Stimulated activated CD4-positive, alpha-beta T cell treated with anti-CD3 and anti-CD28 coated beads, Interleukin-12 subunit alpha, Interleukin-12 subunit beta, amount 100 ng/mL, for 4 hours (primary cell): ENCODE measurements around the gene SLC44A5.
"Not testable (repeated sequence)": the region's sequence is repeated elsewhere in the genome, so short reads cannot be mapped to it uniquely, and the experiment has no call there.

Source experiments
- DNase-seq: peaks from one replicate; pipeline ENCODE4 v3.0.0-alpha.2; 2020

SLC44A5 gene

DNA sequence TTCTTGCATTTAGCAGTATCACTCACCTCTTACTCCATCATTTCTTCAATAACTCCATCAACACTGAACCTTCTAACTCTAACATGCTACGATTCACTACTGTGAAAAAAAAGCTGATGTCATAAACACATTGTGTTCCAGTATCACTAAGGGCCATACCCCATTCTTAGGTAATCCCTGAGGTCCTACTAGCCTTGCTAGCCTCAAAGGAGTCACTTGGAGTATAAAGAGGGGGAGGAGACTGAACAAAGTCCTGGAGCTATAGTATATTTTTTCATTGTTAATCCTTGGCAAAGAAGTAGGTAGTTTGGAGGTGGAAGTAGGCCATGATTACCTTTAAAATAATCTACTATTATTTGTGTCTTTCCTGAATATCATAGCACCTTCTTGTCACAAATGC, at the start of gene SLC44A5:
TSS of gene SLC44A5 (minus strand) at position 101 of the 400 bp plus-strand sequence. CDS start 69,667 bp downstream, outside the sequence.
- DNase-seq = no peak

DNA sequence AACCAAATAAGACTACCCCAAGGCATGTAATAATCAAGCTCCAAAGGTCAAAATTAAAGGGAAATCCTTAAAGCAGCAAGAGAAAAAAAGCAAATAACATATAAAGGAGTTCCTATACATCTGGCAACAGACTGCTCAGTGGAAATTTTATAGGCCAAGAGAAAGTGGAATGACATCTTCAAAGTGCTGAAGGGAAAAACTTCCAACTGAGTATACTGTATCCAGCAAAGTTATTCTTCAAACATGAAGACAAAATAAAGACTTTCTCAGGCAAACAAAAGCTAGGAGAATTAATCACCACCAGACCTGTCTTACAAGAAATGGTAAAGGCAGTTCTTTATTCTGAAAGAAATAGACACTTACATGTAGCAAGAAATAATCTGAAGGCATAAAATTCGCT, 45.0 kb upstream of the SLC44A5 start:
- DNase-seq = no peak

DNA sequence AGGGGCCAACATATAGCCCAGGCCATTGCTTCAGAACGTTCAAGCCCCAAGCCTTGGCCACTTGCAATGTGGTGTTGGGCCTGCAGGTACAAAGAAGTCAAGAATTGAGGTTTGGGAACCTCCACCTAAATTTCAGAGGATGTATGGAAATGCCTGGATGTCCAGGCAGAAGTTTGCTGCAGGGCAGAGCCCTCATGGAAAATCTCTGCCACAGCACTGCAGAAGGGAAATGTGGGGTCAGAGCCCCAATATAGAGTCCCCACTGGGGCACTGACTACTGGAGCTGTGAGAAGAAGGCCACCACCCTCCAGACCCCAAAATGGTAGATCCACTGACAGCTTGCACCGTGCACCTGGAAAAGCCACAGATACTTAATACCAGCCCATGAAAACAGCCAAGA, 36.3 kb upstream of the SLC44A5 start:
- DNase-seq = not testable (repeated sequence)

DNA sequence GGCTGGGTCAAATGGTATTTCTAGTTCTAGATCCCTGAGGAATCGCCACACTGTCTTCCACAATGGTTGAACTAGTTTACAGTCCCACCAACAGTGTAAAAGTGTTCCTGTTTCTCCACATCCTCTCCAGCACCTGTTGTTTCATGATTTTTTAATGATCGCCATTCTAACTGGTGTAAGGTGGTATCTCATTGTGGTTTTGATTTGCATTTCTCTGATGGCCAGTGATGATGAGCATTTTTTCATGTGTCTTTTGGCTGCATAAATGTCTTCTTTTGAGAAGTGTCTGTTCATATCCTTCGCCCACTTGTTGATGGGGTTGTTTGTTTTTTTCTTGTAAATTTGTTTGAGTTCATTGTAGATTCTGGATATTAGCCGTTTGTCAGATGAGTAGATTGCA, 34.2 kb upstream of the SLC44A5 start:
- not testable (repeated sequence) for DNase-seq

DNA sequence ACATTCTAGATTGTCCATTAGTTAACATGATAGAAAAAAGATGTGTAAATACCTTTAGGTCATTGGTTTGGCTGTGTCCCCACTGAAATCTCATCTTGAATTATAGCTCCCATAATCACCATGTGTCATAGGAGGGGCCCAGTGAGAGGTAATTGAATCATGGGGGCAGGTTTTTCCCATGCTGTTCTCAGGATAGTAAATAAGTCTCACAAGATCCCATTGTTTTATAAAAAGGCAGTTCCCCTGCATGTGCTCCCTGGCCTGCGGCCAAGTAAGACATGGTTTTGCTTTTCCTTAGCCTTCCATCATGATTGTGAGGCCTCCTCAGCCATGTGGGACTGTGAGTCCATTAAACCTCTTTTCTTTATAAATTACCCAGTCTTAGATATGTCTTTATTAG, 32.5 kb upstream of the SLC44A5 start:
- DNase-seq = no peak

DNA sequence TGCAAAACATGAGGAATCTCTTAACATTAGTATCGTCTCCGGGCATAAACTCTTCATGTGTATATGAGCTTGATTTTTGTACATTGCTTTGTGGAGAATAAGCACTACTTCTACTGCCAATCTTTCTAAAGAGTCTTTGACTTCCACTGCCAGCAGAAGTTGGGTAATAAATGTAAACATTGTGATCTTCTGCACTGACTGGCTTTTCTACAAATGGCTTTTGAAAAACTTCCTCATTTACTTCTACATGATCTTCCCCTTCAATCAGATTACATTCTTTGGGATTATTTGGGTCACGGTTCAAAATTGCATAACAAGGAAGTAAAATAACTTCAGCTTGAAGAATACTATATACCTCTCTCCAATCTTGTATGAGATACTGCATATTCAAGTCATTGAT, 30.4 kb upstream of the SLC44A5 start:
- no peak for DNase-seq

DNA sequence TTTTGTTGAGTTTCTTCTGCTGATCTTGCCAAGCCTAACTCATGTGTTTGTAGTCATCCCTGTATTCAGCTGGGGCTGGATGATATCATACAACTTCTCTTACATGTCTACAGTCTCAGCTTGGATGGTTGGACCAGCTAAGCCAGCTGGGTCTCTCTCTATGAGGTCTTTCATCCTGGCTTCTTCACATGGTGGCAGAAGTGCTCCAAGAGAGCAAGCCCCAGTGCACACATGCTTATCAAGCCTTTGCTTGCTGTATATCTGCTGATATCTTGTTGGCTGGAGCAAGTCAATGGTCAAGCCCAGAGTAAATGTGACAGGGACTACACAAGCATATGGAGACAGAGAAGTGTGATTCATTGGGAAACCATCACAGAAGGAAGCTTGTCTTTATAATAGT, 29.2 kb upstream of the SLC44A5 start:
- DNase-seq = no peak

DNA sequence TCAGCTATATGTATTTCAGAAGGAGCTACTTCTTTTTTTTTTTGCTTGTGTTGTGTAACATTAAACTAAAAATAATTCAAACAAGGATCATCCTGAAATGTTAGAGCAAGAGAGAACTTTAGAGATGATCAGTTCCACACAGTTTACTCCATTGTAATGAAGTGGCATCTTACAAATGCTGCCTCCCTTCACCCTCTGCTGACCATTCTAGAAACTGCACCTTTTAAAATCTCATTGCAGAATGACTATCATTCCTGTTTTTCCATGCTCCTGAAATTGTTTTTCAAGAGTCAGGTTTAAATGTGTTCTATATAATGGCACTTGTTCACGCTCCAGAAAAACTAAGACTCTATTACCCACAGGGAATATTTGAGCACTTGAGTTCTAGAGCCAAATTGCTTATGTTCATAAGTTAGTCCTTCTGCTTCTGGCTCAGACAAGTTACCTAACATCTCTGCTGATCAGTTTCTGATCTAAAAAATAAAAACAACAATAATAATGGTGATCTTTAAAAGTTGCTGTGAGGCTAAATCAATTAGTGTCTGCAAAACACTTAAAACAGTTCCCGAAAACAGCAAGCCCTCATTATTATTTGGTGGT, 21.5 kb upstream of the SLC44A5 start:
- no peak for DNase-seq

DNA sequence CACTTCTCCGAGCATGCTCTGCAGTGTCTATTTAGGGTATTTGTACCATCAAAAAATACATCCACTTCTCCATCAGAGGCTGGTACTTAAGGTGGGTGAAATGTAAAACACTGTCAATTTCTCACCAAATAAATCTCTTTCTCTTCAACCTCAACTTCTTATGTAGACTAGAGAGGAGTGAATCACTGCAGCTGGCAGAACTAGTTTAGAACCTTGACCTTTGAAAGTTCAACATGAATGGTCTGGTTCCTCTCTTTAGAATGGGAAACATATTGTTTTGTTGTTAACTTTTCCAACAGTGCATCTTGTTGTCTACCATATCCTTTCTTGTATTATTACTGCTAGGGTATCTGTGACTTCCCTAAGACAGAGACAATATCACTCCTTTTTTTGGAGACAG, 20.1 kb upstream of the SLC44A5 start:
- DNase-seq = no peak

DNA sequence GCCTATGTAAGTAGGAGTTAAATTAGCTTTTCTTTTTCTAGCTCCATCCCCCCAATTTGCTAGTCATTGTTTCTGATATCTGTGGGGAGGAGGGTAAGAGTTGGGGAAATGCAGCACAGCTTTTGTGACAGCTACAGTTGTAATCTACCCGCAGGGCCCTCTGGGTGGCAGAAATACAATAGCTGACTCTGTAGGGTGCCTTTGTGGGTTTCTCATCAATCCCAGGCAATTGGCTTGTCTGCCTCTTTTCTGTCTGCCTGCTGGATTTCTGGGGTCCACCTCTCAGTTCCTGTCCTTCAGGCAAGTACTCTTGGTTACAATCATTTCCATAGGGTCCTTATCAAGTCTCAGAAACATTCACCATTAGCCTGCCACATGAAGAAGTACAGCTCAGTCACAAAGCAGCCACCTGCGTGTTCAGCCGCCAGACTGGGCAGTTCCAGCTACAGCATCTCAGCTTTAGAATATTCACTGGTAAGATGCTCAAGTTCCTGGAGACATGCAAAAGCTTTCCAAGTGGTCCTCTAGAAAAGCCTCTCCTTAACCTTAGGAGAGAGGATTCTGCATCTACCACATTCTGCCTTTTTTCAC, 19.2 kb upstream of the SLC44A5 start:
- DNase-seq = no peak

DNA sequence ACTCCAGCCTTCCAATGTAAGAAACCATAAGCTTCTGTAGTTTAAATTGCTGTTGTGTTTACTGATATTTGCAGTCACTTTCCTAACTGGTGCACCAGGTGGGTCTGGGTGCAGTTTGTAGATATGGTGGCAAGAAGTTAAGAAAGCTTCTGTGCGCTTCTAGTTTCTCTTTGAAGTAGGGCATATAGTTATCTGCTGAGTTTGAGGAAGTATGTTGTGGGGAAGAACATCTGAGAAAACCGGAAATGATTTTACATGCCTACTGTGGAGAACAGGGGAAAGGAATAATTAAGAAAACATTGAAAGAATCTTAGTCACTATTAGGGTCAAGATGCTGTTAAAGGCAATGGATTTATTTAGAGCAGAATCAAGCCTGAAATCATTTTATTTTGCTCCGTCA, 14.9 kb upstream of the SLC44A5 start:
- no peak for DNase-seq

DNA sequence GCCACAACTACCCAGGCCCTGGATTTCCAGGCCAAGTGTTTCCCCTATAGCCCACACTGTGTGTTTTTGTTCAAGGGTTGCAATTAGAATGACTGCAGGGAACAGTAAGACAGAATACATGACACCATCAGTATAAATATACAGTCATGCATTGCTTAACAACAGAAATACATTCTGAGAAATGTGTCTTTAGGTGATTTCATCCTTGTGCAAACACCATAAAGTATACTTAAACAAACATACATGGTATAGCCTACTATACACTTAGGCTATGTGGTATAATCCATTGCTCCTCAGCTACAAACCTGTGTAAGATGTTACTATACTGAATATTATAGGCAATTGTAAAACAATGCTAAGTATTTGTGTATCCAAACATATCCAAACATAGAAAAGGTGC, 7.5 kb upstream of the SLC44A5 start:
- no peak for DNase-seq

DNA sequence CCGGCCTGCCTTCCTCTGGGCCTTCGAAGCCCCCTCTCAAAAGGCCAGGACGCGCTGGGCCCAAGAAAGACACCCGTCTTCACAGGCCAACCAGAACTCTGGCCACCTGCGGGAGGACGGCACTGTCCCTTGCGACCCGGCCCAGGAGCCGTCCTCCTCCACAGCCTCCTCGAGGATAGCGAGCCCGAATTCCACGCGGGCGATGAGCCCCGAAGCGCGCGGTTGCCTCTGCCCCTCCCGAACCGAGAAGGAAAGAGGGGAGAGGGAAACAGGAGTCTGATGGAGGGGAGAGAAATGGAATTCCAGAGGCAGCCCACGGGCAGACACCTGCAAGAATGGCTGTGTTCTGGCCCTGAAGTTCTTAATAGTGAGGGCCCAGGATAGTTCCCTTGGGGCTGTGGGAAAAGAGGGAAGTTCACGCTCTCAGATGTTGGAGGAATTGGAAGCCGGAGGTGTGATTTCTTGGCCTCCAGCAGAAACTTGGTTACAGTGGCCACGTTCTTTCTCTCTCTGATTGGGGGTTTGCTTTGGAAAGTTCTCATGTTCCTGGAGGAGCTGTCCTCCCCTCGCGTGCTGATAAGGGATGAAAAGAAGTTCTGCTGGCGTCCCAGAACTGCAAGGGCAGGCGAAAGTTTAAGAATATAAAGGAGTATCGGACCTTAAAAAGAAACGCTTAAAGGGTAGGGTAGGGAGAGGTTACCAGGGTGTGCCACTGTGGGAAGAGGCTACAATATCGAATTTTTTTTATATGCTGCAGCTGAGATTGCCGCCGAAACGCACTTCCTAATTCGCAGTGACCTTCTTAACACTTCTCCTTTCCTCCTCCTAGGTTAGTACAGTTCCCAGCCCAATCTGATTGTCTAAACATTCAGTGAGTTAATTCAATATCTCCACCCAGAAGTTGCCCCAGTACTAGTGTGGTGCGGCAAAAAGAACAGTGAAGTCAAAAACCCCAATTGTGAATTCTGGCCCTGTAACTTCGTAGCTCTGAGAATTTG, 5.8 kb upstream of the SLC44A5 start:
- no peak for DNase-seq

DNA sequence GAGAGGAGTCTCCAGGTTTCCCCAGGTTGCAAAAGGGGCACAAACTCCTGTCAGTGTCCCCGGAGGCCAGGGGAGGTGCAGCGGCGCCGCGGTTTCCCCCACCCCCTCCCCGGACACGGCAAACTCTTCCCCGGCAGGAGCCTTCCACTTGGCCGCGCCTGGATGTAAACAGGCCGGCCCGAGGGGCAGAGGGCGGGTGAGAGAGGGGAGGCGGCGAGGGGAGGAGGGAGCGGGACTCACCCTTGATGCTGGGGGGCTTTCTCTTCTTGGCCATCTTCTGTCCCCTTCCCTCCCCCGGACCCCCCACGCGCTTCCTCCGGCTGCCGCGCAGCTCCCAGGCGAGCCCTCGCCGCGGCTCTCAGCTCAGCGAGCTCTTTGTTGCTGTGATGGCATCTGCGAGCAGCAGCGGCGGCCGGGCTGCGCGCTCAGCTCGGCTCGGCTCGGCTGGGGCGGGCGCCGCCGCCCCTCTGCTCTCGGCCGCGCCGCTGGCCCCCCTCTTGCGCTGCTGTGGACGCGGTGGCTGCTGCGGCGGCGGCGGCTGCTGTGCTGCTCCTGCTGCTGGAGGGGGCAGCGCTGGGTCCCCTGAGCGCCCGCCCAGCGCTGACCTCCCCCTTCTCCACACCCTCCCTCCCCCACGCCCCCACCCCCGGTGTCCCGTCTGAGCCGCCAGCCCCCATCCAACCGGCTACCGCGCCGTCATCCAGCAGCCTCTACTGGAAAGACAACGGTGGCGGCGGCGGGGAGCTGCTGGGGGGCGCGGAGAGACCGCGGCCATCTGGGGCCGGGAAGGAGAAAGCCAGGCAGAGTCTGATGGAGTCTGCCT, 4.9 kb upstream of the SLC44A5 start:
- peak; percentile 4 for DNase-seq

DNA sequence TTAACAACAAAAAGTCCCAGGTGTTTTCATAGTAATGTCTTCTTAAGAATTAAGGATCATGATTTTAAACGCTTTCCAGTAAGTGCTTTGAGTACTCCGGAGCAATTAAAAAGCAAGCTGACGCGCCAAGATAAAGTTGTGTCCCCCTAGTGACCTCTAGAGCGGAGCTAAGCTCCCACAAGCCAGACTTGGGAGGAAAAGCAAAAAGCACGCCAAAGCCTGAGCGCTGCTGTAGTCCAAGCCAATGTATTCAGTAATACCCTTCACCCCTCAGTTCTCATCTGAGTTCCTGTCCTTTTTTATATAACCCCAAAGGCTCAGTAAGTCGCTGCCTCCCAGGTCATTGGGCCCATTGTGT, 3.5 kb upstream of the SLC44A5 start:
- no peak for DNase-seq

DNA sequence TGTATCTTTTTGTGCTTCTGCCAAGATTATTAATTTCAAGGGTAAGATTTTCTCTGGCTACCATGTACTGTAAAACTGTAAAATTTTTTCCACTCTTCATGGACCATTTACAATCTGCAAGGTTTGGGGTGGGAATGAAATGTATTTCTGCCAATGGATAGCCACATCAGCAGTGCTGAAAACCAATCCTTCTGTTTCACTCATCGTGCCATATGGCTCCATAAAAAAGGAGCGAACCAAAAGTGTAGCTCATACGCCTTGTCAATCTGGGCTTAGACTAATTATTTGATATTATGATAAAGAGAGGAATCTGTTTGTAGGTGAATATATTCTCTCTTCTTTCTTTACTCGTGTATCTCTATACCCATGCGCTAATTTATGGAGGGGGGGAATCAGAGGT, 3.0 kb upstream of the SLC44A5 start:
- no peak for DNase-seq

DNA sequence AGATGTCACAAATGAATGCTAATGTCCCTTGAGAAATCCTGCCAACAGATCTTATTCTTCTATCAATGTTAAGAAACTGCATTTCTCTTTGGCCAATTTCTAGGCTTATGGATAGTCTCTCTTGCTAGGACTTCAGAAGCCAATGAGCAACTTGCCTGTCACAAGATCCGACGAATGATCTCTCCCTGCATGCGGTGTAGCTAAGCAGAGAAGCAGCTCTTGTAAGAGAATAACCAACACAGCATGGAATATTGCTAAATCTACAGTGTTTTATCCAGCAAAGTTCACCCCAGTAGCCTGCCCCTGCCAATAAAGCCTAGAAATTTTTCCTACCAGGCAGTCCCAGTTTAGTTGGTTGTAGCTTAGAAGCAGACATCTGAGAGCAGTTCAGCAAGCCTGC, 2.1 kb upstream of the SLC44A5 start:
- DNase-seq = no peak

DNA sequence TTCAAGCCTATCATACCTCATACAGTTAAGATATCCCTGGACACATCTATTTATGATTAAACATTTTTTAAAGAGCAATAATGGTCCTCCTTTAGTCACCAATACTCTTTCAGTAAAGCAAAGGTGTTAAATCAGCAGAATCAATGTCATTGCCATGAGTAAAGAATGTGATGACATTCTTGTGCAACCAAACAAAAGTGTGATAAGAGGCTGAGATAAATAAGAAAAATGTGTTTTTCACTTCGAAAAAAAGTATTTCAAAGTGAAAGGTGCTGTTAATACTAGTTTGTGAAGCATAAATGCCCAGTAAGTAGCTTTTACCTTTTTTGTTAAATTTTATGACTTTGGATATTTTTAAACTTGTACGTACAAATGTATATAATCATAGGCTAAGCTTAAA, 8.4 kb downstream of the SLC44A5 start:
- no peak for DNase-seq

DNA sequence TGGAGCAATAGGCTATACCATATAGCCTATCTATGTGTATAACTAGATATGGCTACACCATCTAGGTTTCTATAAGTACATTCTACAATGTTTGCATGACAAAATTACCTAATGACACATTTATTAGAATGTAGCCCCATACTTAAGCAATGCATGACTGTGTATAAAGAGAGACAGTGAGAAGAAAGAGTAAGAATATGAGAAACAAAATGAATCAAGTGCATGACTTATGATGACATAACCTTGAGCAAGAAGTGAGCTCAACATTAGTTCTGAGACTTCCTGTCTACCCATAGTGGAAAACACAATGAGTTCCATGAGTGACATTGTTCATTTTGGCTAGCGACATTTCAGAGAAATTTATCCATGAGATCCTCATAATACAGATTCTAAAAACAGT, 10.1 kb downstream of the SLC44A5 start:
- DNase-seq = no peak

DNA sequence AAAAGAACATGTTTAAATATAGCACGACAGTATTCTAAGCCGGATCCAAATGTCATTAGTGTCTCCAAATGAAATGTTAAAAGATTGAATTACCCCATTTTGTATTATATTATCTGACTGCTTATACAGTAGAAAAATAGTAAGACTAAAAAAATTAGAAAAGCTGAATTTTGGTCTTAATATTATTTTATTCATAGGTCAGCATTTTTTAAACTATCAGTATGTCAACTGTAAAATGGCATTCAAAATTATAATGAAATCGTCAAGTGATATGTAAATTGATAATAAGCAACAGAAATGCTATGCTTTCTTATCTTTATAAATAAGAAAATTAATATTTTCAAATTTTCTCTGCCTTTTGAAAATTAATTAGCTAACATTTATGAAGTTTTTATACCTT, 16.6 kb downstream of the SLC44A5 start:
- no peak for DNase-seq

DNA sequence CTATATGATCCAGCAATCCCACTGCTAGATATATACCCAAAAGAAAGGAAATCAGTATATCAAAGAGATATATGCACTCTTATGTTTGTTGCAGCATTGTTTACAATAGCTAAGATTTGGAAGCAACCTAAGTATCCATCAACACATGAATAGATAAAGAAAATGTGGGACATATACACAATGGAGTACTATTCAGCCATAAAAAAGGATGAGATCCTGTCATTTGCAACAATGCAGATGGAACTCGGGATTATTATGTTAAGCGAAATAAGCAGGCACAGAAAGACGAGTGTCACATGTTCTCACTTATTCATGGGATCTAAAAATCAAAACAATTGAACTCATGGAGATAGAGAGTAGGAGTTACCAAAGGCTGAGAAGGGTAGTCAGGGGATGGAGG, 17.5 kb downstream of the SLC44A5 start:
- not testable (repeated sequence) for DNase-seq

DNA sequence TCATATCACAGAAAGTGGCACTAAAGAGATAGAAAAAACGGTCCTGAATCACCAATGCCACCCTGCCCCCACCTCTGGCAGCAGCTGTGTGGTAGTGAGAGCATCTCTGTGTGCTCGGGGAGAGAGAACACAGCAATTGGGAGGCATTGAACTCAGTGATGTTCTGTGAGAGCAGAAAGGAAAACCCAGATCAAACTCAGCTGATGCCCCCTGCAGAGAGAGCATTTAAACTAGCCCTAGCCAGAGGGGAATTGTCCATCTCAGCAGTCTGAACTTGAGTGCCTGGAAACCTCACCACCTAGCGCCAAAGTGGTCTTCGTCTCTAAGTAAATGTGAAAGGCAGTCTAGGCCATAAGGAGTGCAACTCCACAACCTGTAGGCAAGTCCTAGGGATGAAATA, 21.3 kb downstream of the SLC44A5 start:
- DNase-seq = no peak

DNA sequence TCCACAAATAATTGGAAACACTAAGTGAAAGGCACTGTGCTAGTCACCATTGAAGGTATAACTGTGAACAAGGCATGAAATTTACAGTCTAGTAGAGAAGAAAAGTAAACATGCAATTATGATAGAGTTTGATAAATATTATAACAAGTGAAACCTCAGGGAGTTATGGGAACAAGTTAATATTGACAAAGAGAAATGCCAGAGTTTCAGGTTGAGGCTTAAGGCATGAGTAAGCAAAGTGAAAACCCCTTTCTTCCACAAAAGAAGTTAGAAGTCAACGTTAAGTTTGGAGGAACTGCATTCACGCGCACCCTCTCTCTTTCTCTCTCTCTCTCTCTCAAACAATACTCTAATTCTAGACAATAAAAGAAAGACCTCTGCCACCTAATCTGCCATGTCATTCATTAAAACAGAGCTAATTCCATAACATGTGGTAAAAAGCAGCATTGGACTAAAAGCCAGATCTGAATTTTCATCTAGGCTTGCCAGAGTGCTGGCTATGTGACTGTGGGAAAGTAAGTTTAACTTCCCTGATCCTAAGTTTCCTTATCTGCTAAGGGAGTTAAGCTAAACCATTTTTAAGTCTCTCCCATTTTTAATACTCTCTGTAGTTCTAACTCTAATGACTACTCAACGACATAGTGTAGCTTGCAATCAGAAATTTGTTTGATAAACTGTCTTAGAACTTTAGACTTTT, 22.0 kb downstream of the SLC44A5 start:
- DNase-seq = no peak
